Glomerular endothelial cell (primary cell): ENCODE results near the gene RNF145. TPM values are rescaled to one million over a fixed set of nuclear protein-coding genes. Genes with fewer than 3 reads are reported as not detected.

Source experiments
- DNase-seq: peaks from one replicate; pipeline ENCODE4 v3.0.0-alpha.2; 2011; ENCODE audit warnings: low read depth, low spot score; ENCODE audit errors: extremely low read depth
- total RNA-seq: library from RNA; depleted of rRNA; stranded (reverse); fragments of >200 nt; gene quantifications from 2 replicates; pipeline ENCODE4 v1.2.3, GENCODE V29; 2015

Gene RNF145
- total RNA-seq, 1 donor from 2014 or later, result 86.6 TPM

GRCh38 chr5:159218595-159219023 lies 9.3 kb upstream of the RNF145 start:
- no peak for DNase-seq

GRCh38 chr5:159217236-159217635 lies 7.9 kb upstream of the RNF145 start:
- no peak for DNase-seq

- no peak for DNase-seq
These were observed 7.1 kb upstream of the RNF145 start for GRCh38 chr5:159216454-159216853.

- DNase-seq, result no peak
These were observed 6.5 kb upstream of the RNF145 start for GRCh38 chr5:159215886-159216285.

- DNase-seq, result no peak
These were observed 5.3 kb upstream of the RNF145 start for GRCh38 chr5:159214486-159215271.

GRCh38 chr5:159212657-159213462 lies 3.5 kb upstream of the RNF145 start:
- no peak for DNase-seq

GRCh38 chr5:159211729-159212174 lies 2.4 kb upstream of the RNF145 start:
- DNase-seq, result no peak

- no peak for DNase-seq
These were observed 1.5 kb upstream of the RNF145 start for GRCh38 chr5:159210846-159211245.

GRCh38 chr5:159210210-159210661 lies 883 bp upstream of the RNF145 start:
- DNase-seq, result no peak

GRCh38 chr5:159208514-159209437 lies 577 bp downstream of the RNF145 start:
- DNase-seq, result no peak

- no peak for DNase-seq
These were observed 1.5 kb downstream of the RNF145 start for GRCh38 chr5:159207686-159208513.

- DNase-seq, result no peak
These were observed 2.1 kb downstream of the RNF145 start for GRCh38 chr5:159207222-159207685.

GRCh38 chr5:159206818-159207217 lies 2.5 kb downstream of the RNF145 start:
- DNase-seq, result no peak

GRCh38 chr5:159206368-159206767 lies 3.0 kb downstream of the RNF145 start:
- DNase-seq, result no peak

- DNase-seq, result no peak
These were observed 6.0 kb downstream of the RNF145 start for GRCh38 chr5:159203351-159203750.

GRCh38 chr5:159202151-159202550 lies 7.2 kb downstream of the RNF145 start:
- no peak for DNase-seq

GRCh38 chr5:159199780-159200179 lies 9.6 kb downstream of the RNF145 start:
- no peak for DNase-seq

GRCh38 chr5:159199225-159199624 lies 10.1 kb downstream of the RNF145 start:
- no peak for DNase-seq
